ENCODE data around the gene FOCAD. TPM values are rescaled to one million over a fixed set of nuclear protein-coding genes. Genes with fewer than 3 reads are reported as not detected.

The FOCAD gene
- total RNA-seq, 1 donor from 2014 or later: 146 TPM

- Histone ChIP-seq H3K4me3 (no peak overlapping the region), H3F3A (ENCODE audit: low read depth) (peaks cover 8% of the 10 kb centered on the region), H3K4me1 (peaks cover 12% of the 10 kb centered on the region), H3K4me2 (no peak overlapping the region), H4K20me1 (ENCODE audit: low read depth) (no peaks in the 10 kb centered on the region), H3K9me3 (ENCODE audit: low read depth) (no peaks in the 10 kb centered on the region), H3K9ac (no peak overlapping the region), H3K36me3 (no peaks in the 10 kb centered on the region), H3K27ac (no peak overlapping the region), H3K27me3 (no peaks in the 10 kb centered on the region), H2AFZ (replicated peaks) (no peak overlapping the region), H3K79me2 (ENCODE audit: low read depth) (no peaks in the 10 kb centered on the region)
- no peak for TF ChIP-seq EZH2 (IDR thresholded peaks at IDR 0.05)
- H3K9me3 Mint-ChIP-seq: no peaks in the 10 kb centered on the region
- no peak overlapping the region for H3K4me3 Mint-ChIP-seq
- DNase-seq (ENCODE audit: low spot score): no peak
- peaks cover 21% of the 10 kb centered on the region for H3K4me1 Mint-ChIP-seq
- H3K36me3 Mint-ChIP-seq: no peaks in the 10 kb centered on the region
- H3K27ac Mint-ChIP-seq: no peak overlapping the region
- peaks cover under 1% of the 10 kb centered on the region for H3K27me3 Mint-ChIP-seq (ENCODE audit: insufficient read depth, low read depth)
Measured at GRCh38 chr9:20640331-20641187, 43.5 kb upstream of the FOCAD start.

- no peak for TF ChIP-seq EZH2 (IDR thresholded peaks at IDR 0.05)
- no peak for TF ChIP-seq EZH2phosphoT487 (IDR thresholded peaks at IDR 0.05)
- no peak for TF ChIP-seq CTCF (IDR thresholded peaks at IDR 0.05)
- H3K27ac ChIP-seq: no peak overlapping the region
- no peak overlapping the region for H3K4me2 ChIP-seq
- peaks cover 3% of the 10 kb centered on the region for H3K27me3 Mint-ChIP-seq (ENCODE audit: insufficient read depth, low read depth)
- H3K4me3 Mint-ChIP-seq: no peak overlapping the region
- no peaks in the 10 kb centered on the region for H3K36me3 Mint-ChIP-seq
- peaks cover 21% of the 10 kb centered on the region for H3K4me1 ChIP-seq
- H3K79me2 ChIP-seq (ENCODE audit: low read depth): no peaks in the 10 kb centered on the region
- H4K20me1 ChIP-seq (ENCODE audit: low read depth): no peaks in the 10 kb centered on the region
- DNase-seq (ENCODE audit: low spot score): no peak
- H3K9me3 Mint-ChIP-seq: no peaks in the 10 kb centered on the region
- H3K9ac ChIP-seq: no peak overlapping the region
- H3K4me3 ChIP-seq: no peak overlapping the region
- no peak overlapping the region for H2AFZ ChIP-seq (replicated peaks)
- H3F3A ChIP-seq (ENCODE audit: low read depth): peaks cover 8% of the 10 kb centered on the region
- H3K27ac Mint-ChIP-seq: no peak overlapping the region
- no peaks in the 10 kb centered on the region for H3K9me3 ChIP-seq (ENCODE audit: low read depth)
- H3K27me3 ChIP-seq: no peaks in the 10 kb centered on the region
- H3K4me1 Mint-ChIP-seq: peaks cover 16% of the 10 kb centered on the region
- no peaks in the 10 kb centered on the region for H3K36me3 ChIP-seq
Measured at GRCh38 chr9:20642045-20642444, 42.0 kb upstream of the FOCAD start.

GRCh38 chr9:20643660-20644059 is 40.4 kb upstream of the FOCAD start:
- H3K9me3 Mint-ChIP-seq: no peaks in the 10 kb centered on the region
- H3K36me3 Mint-ChIP-seq: no peaks in the 10 kb centered on the region
- H3F3A ChIP-seq (ENCODE audit: low read depth): peaks cover 7% of the 10 kb centered on the region
- peaks cover 21% of the 10 kb centered on the region for H3K4me1 ChIP-seq
- H3K27ac Mint-ChIP-seq: no peak overlapping the region
- no peak overlapping the region for H3K4me3 Mint-ChIP-seq
- no peaks in the 10 kb centered on the region for H4K20me1 ChIP-seq (ENCODE audit: low read depth)
- no peaks in the 10 kb centered on the region for H3K27me3 ChIP-seq
- H3K4me3 ChIP-seq: no peak overlapping the region
- H3K27me3 Mint-ChIP-seq (ENCODE audit: insufficient read depth, low read depth): peaks cover 3% of the 10 kb centered on the region
- no peak overlapping the region for H2AFZ ChIP-seq (replicated peaks)
- no peaks in the 10 kb centered on the region for H3K36me3 ChIP-seq
- H3K9ac ChIP-seq: no peak overlapping the region
- TF ChIP-seq EZH2 (IDR thresholded peaks at IDR 0.05) (no peak), EZH2phosphoT487 (IDR thresholded peaks at IDR 0.05) (no peak), CTCF (IDR thresholded peaks at IDR 0.05) (no peak)
- DNase-seq (ENCODE audit: low spot score): peak; percentile 12
- no peaks in the 10 kb centered on the region for H3K79me2 ChIP-seq (ENCODE audit: low read depth)
- H3K4me1 Mint-ChIP-seq: peaks cover 7% of the 10 kb centered on the region
- H3K9me3 ChIP-seq (ENCODE audit: low read depth): no peaks in the 10 kb centered on the region
- H3K4me2 ChIP-seq: no peak overlapping the region
- no peak overlapping the region for H3K27ac ChIP-seq

GRCh38 chr9:20646656-20647055 is 37.4 kb upstream of the FOCAD start:
- Histone ChIP-seq H3K27ac (no peak overlapping the region), H4K20me1 (ENCODE audit: low read depth) (no peaks in the 10 kb centered on the region), H2AFZ (replicated peaks) (no peak overlapping the region), H3K9ac (no peak overlapping the region), H3K4me1 (peaks cover 21% of the 10 kb centered on the region), H3K4me2 (no peak overlapping the region), H3K9me3 (ENCODE audit: low read depth) (no peaks in the 10 kb centered on the region), H3K4me3 (no peak overlapping the region), H3K79me2 (ENCODE audit: low read depth) (no peaks in the 10 kb centered on the region), H3F3A (ENCODE audit: low read depth) (peaks cover 7% of the 10 kb centered on the region), H3K27me3 (no peaks in the 10 kb centered on the region), H3K36me3 (no peaks in the 10 kb centered on the region)
- Mint-ChIP-seq H3K27ac (no peak overlapping the region), H3K36me3 (no peaks in the 10 kb centered on the region), H3K9me3 (no peaks in the 10 kb centered on the region), H3K4me1 (no peaks in the 10 kb centered on the region), H3K4me3 (no peak overlapping the region), H3K27me3 (ENCODE audit: insufficient read depth, low read depth) (peaks cover 3% of the 10 kb centered on the region)
- peak; percentile 60 for DNase-seq (ENCODE audit: low spot score)
- no peak for TF ChIP-seq EZH2 (IDR thresholded peaks at IDR 0.05)
- no peak for TF ChIP-seq EZH2phosphoT487 (IDR thresholded peaks at IDR 0.05)
- no peak for TF ChIP-seq CTCF (IDR thresholded peaks at IDR 0.05)

Data from neural progenitor cell (in vitro differentiated cells).